Measurements from ENCODE around the gene SLC27A4.

DNA sequence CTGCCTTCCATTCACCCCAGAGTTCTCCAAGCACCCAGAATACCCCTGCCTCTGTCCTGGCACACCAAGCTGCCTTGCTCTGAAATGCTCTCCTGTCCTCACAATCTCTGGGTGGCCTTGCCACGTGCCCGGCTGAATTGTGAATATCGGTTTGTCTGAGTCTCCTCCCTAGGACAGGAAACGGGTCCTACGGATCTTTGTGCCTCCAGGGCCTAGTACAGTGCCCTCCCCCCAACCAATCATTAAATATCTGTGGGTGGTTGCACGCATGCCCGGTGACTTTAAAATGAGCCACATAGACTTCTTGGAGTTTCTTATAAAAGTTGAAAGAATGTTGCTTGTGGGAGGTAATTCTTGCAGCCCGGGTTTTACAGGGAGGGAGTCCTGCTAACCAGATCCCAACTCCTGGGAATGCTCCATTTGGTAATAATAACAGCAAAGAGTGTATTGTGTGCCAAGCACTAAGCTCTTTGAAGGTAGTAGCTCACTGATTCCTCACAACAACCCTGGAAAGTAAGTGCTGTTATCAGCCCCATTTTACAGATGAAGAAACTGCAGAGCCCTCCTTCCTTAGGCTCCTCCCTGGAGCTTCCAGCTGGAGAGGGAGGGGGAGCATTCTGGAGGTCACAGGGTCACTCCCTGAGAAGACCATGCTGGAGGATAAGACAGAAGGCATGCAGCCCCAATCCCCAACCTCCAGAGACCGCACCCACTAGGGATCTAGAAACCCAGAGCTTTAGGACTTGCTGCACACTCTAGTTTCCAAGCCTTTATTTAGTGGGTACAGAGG, 54.2 kb downstream of the SLC27A4 start:
- TF ChIP-seq, protein P1, sequence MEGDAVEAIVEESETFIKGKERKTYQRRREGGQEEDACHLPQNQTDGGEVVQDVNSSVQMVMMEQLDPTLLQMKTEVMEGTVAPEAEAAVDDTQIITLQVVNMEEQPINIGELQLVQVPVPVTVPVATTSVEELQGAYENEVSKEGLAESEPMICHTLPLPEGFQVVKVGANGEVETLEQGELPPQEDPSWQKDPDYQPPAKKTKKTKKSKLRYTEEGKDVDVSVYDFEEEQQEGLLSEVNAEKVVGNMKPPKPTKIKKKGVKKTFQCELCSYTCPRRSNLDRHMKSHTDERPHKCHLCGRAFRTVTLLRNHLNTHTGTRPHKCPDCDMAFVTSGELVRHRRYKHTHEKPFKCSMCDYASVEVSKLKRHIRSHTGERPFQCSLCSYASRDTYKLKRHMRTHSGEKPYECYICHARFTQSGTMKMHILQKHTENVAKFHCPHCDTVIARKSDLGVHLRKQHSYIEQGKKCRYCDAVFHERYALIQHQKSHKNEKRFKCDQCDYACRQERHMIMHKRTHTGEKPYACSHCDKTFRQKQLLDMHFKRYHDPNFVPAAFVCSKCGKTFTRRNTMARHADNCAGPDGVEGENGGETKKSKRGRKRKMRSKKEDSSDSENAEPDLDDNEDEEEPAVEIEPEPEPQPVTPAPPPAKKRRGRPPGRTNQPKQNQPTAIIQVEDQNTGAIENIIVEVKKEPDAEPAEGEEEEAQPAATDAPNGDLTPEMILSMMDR (IDR thresholded peaks at IDR 0.05 in 4 of 5, conservative IDR thresholded peaks at IDR 0.05 in 1 of 5): no peak
- TF ChIP-seq POLR2A (IDR thresholded peaks at IDR 0.05): no peak

Data from gastrocnemius medialis (tissue), 4 donors.